Esophagus (tissue), 2 donors: Measurements from ENCODE around the gene RIMS1. TPM values are rescaled to one million over a fixed set of nuclear protein-coding genes. Genes with fewer than 3 reads are reported as not detected.

ENCODE experiments used
- H3K27ac ChIP-seq, 2 donors: one replicate each; pipeline ENCODE4 v1.5.1; 2013; ENCODE audit warnings: low read depth in 2 of 2, mild to moderate bottlenecking in 2 of 2, inconsistent platforms in 1 of 2, low read length in 1 of 2, moderate library complexity in 1 of 2
- H3K27me3 ChIP-seq, 2 donors: one replicate each; pipeline ENCODE4 v1.6.1; 2013; ENCODE audit warnings: low read length in 2 of 2, control low read depth in 1 of 2, mild to moderate bottlenecking in 1 of 2; ENCODE audit not compliant: insufficient read depth in 2 of 2, control insufficient read depth in 1 of 2
- H3K36me3 ChIP-seq, 2 donors: one replicate each; pipeline ENCODE4 v1.6.1; 2013; ENCODE audit warnings: low read length in 1 of 2; ENCODE audit not compliant: control insufficient read depth in 2 of 2, insufficient read depth in 2 of 2
- H3K4me1 ChIP-seq, 2 donors: one replicate each; pipeline ENCODE4 v1.6.1; 2013; ENCODE audit warnings: low read length in 1 of 2; ENCODE audit not compliant: control insufficient read depth in 2 of 2, insufficient read depth in 2 of 2
- H3K4me3 ChIP-seq, 2 donors: one replicate each; pipeline ENCODE4 v1.5.1; 2013; ENCODE audit warnings: low read length in 2 of 2, mild to moderate bottlenecking in 2 of 2, low read depth in 1 of 2, moderate library complexity in 1 of 2
- H3K9me3 ChIP-seq, 2 donors: one replicate each; pipeline ENCODE4 v1.6.1; 2013; ENCODE audit warnings: mild to moderate bottlenecking in 2 of 2, low read depth in 1 of 2, low read length in 1 of 2, moderate library complexity in 1 of 2; ENCODE audit not compliant: control insufficient read depth in 2 of 2, insufficient read depth in 1 of 2
- WGBS, 2 donors: extraction: QIAGEN DNeasy Blood & Tissue Kit; methylation state at CpG; one replicate each; pipeline ENCODE4 v1.1.7; 2013; 5-methylcytosine and 5-hydroxymethylcytosine counted together
- polyA plus RNA-seq, 2 donors: library from polyadenylated mRNA; stranded (reverse); fragments of 200-250 nt; gene quantifications; one replicate each; pipeline ENCODE4 v1.2.3, GENCODE V29; 2013
- donor health status: healthy with polysubstance abuse.
- donor health status: Bipolar disorder and iron deficiency.

Gene RIMS1
- polyA plus RNA-seq, 2 donors: 0.45 to 1.0 TPM

GRCh38 chr6:72283571-72283970, 397.2 kb downstream of the RIMS1 start:
- no peaks in the 10 kb centered on the region for H3K36me3 ChIP-seq
- WGBS, 2 donors: 58 to 60% methylated on average over 3 of the region's 3 CpGs
- H3K27ac ChIP-seq: no peak overlapping the region
- H3K27me3 ChIP-seq: no peaks in the 10 kb centered on the region
- no peak overlapping the region for H3K4me3 ChIP-seq
- H3K4me1 ChIP-seq: no peaks in the 10 kb centered on the region
- no peaks in the 10 kb centered on the region for H3K9me3 ChIP-seq

- WGBS, 2 donors: 64 to 73% methylated on average over 1 of the region's 1 CpG
- Histone ChIP-seq H3K27me3 (no peaks in the 10 kb centered on the region), H3K27ac (no peak overlapping the region)
These were observed 400.6 kb downstream of the RIMS1 start for GRCh38 chr6:72286911-72287311.

GRCh38 chr6:72287801-72288200, 401.5 kb downstream of the RIMS1 start:
- WGBS, 2 donors: 88 to 98% methylated on average over 5 of the region's 5 CpGs
- H3K27ac ChIP-seq: no peak overlapping the region
- no peaks in the 10 kb centered on the region for H3K9me3 ChIP-seq
- H3K27me3 ChIP-seq: no peaks in the 10 kb centered on the region
- H3K36me3 ChIP-seq: no peaks in the 10 kb centered on the region
- H3K4me1 ChIP-seq: no peaks in the 10 kb centered on the region
- H3K4me3 ChIP-seq: no peak overlapping the region

More at GRCh38 chr6:72286911-72287311, 400.6 kb downstream of the RIMS1 start:
- Histone ChIP-seq H3K4me1 (no peaks in the 10 kb centered on the region), H3K4me3 (no peak overlapping the region), H3K36me3 (no peaks in the 10 kb centered on the region), H3K9me3 (no peaks in the 10 kb centered on the region)

GRCh38 chr6:72288592-72288991, 402.2 kb downstream of the RIMS1 start:
- Histone ChIP-seq H3K27me3 (no peaks in the 10 kb centered on the region), H3K36me3 (no peaks in the 10 kb centered on the region), H3K4me1 (no peaks in the 10 kb centered on the region), H3K9me3 (no peaks in the 10 kb centered on the region), H3K27ac (no peak overlapping the region), H3K4me3 (no peak overlapping the region)
- 49 to 54% methylated on average over 2 of the region's 2 CpGs for WGBS, 2 donors

GRCh38 chr6:72290620-72291019, 404.3 kb downstream of the RIMS1 start:
- WGBS, 2 donors: 84 to 90% methylated on average over 8 of the region's 8 CpGs
- Histone ChIP-seq H3K27ac (no peak overlapping the region), H3K4me1 (no peaks in the 10 kb centered on the region), H3K27me3 (no peaks in the 10 kb centered on the region), H3K4me3 (no peak overlapping the region), H3K9me3 (no peaks in the 10 kb centered on the region), H3K36me3 (no peaks in the 10 kb centered on the region)

GRCh38 chr6:72296375-72296774, 410.0 kb downstream of the RIMS1 start:
- H3K27me3 ChIP-seq: no peaks in the 10 kb centered on the region
- H3K4me1 ChIP-seq: no peaks in the 10 kb centered on the region
- H3K36me3 ChIP-seq: no peaks in the 10 kb centered on the region
- no peak overlapping the region for H3K4me3 ChIP-seq
- no peak overlapping the region for H3K27ac ChIP-seq
- no peaks in the 10 kb centered on the region for H3K9me3 ChIP-seq

- WGBS, 2 donors: 79 to 87% methylated on average over 2 of the region's 2 CpGs
- Histone ChIP-seq H3K27ac (no peak overlapping the region), H3K4me1 (no peaks in the 10 kb centered on the region), H3K9me3 (no peaks in the 10 kb centered on the region), H3K27me3 (no peaks in the 10 kb centered on the region), H3K36me3 (no peaks in the 10 kb centered on the region), H3K4me3 (no peak overlapping the region)
These were observed 419.6 kb downstream of the RIMS1 start for GRCh38 chr6:72305971-72306370.

- Histone ChIP-seq H3K4me1 (no peaks in the 10 kb centered on the region), H3K9me3 (no peaks in the 10 kb centered on the region), H3K27ac (no peak overlapping the region), H3K36me3 (no peaks in the 10 kb centered on the region), H3K4me3 (no peak overlapping the region), H3K27me3 (no peaks in the 10 kb centered on the region)
- WGBS, 2 donors: 80 to 88% methylated on average over 9 of the region's 9 CpGs
These were observed 430.5 kb downstream of the RIMS1 start for GRCh38 chr6:72316675-72317380.

- Histone ChIP-seq H3K27me3 (no peaks in the 10 kb centered on the region), H3K36me3 (no peaks in the 10 kb centered on the region), H3K9me3 (no peaks in the 10 kb centered on the region), H3K4me3 (no peak overlapping the region), H3K4me1 (no peaks in the 10 kb centered on the region), H3K27ac (no peak overlapping the region)
These were observed 435.4 kb downstream of the RIMS1 start for GRCh38 chr6:72321788-72322187.

GRCh38 chr6:72322771-72323170, 436.4 kb downstream of the RIMS1 start:
- Histone ChIP-seq H3K36me3 (no peaks in the 10 kb centered on the region), H3K27me3 (no peaks in the 10 kb centered on the region), H3K27ac (no peak overlapping the region), H3K9me3 (no peaks in the 10 kb centered on the region), H3K4me1 (no peaks in the 10 kb centered on the region), H3K4me3 (no peak overlapping the region)
- WGBS, 2 donors: 46 to 49% methylated on average over 2 of the region's 2 CpGs
